HEK293 (cell line): ENCODE results near the gene FAM180A.
"Not testable (repeated sequence)": the region's sequence is repeated elsewhere in the genome, so short reads cannot be mapped to it uniquely, and the experiment has no call there.

ENCODE experiments used
- CTCF ChIA-PET: fragments of 350-600 bp; formaldehyde crosslinking; extraction: SDS; loops from one replicate; lab custom pipeline; 2021; ENCODE audit warnings: antibody characterized with exemption; lab: Yijun Ruan, JAX
- POLR2A ChIA-PET: fragments of 300-600 bp; formaldehyde crosslinking; extraction: SDS; loops from one replicate; lab custom pipeline; 2020; ENCODE audit warnings: antibody characterized with exemption, inconsistent platforms; lab: Yijun Ruan, JAX
- H3K27ac ChIP-seq: fragments of 200-500 bp; sonication (Bioruptor generic); 2 replicates; pipeline ENCODE4 v1.5.1; 2014; ENCODE audit warnings: low read depth, low read length, control low read depth, inconsistent platforms; ENCODE audit errors: extremely low read depth
- H3K36me3 ChIP-seq, 2 experiments: fragments of 200-500 bp in 1 of 2; sonication (Bioruptor generic) in 1 of 2; 1 replicate in 1 of 2; 2 replicates in 1 of 2; pipeline ENCODE4 v1.5.1; 2014 to 2017; ENCODE audit warnings: inconsistent platforms in 2 of 2, low read length in 2 of 2; ENCODE audit not compliant: control insufficient read depth in 2 of 2, insufficient read depth in 1 of 2
- H3K4me1 ChIP-seq: fragments of 200-500 bp; sonication (Bioruptor generic); 2 replicates; pipeline ENCODE4 v1.5.1; 2014; ENCODE audit warnings: mild to moderate bottlenecking, low read length, inconsistent platforms; ENCODE audit not compliant: control insufficient read depth, insufficient read depth
- H3K4me3 ChIP-seq: 2 replicates; pipeline ENCODE4 v1.5.1; 2011; ENCODE audit warnings: low read depth, mild to moderate bottlenecking, control low read depth, low read length, moderate library complexity
- H3K9me3 ChIP-seq: fragments of 200-500 bp; sonication (Bioruptor generic); 2 replicates; pipeline ENCODE4 v1.5.1; 2014; ENCODE audit warnings: low read depth, low read length, inconsistent platforms; ENCODE audit not compliant: control insufficient read depth, insufficient read depth
- HIC1 ChIP-seq: fragments of 450-650 bp; formaldehyde crosslinking; IDR thresholded peaks from 2 replicates; pipeline ENCODE4 v1.5.1; 2016; ENCODE audit warnings: missing biosample characterization, missing genetic modification characterization
- KLF1 ChIP-seq: fragments of 450-650 bp; formaldehyde crosslinking; IDR thresholded peaks from 2 replicates; pipeline ENCODE4 v1.5.1; 2016; ENCODE audit warnings: missing biosample characterization, missing genetic modification characterization
- OVOL3 ChIP-seq: fragments of 450-650 bp; formaldehyde crosslinking; IDR thresholded peaks from 2 replicates; pipeline ENCODE4 v1.5.1; 2016; ENCODE audit warnings: missing biosample characterization, missing genetic modification characterization
- SP7 ChIP-seq: fragments of 450-650 bp; formaldehyde crosslinking; IDR thresholded peaks from 2 replicates; pipeline ENCODE4 v1.5.1; 2016; ENCODE audit warnings: missing biosample characterization, missing genetic modification characterization
- YY1 ChIP-seq: fragments of 450-650 bp; formaldehyde crosslinking; IDR thresholded peaks from 2 replicates; pipeline ENCODE4 v1.5.1; 2018; ENCODE audit warnings: missing biosample characterization, missing genetic modification characterization
- ZBTB48 ChIP-seq: fragments of 450-650 bp; formaldehyde crosslinking; IDR thresholded peaks from 2 replicates; pipeline ENCODE4 v1.5.1; 2016; ENCODE audit warnings: missing biosample characterization, missing genetic modification characterization
- ZBTB49 ChIP-seq: fragments of 450-650 bp; formaldehyde crosslinking; IDR thresholded peaks from 2 replicates; pipeline ENCODE4 v1.5.1; 2016; ENCODE audit warnings: missing biosample characterization, missing genetic modification characterization, low read depth
- ZBTB7A ChIP-seq: fragments of 450-650 bp; formaldehyde crosslinking; IDR thresholded peaks from 2 replicates; pipeline ENCODE4 v1.5.1; 2016; ENCODE audit warnings: low read depth, missing biosample characterization, missing genetic modification characterization
- ZNF112 ChIP-seq: fragments of 450-650 bp; formaldehyde crosslinking; IDR thresholded peaks from 2 replicates; pipeline ENCODE4 v1.5.0; 2017; ENCODE audit warnings: missing biosample characterization, missing genetic modification characterization
- ZNF2 ChIP-seq: fragments of 450-650 bp; formaldehyde crosslinking; IDR thresholded peaks from 2 replicates; pipeline ENCODE4 v1.5.1; 2016; ENCODE audit warnings: missing biosample characterization, missing genetic modification characterization
- ZNF324 ChIP-seq: fragments of 450-650 bp; formaldehyde crosslinking; IDR thresholded peaks from 2 replicates; pipeline ENCODE4 v1.5.1; 2016; ENCODE audit warnings: missing biosample characterization, missing genetic modification characterization
- ZNF404 ChIP-seq: fragments of 450-650 bp; formaldehyde crosslinking; IDR thresholded peaks from 2 replicates; pipeline ENCODE4 v1.5.1; 2017; ENCODE audit warnings: missing biosample characterization, missing genetic modification characterization
- ZNF488 ChIP-seq: fragments of 450-650 bp; formaldehyde crosslinking; IDR thresholded peaks from 2 replicates; pipeline ENCODE4 v1.5.1; 2016; ENCODE audit warnings: missing biosample characterization, missing genetic modification characterization
- ZNF513 ChIP-seq: fragments of 450-650 bp; IDR thresholded peaks from 2 replicates; pipeline ENCODE4 v1.5.1; 2018; ENCODE audit warnings: missing biosample characterization, missing genetic modification characterization
- ZNF558 ChIP-seq: fragments of 450-650 bp; formaldehyde crosslinking; IDR thresholded peaks from 2 replicates; pipeline ENCODE4 v1.5.1; 2016; ENCODE audit warnings: missing biosample characterization, missing genetic modification characterization
- ZNF600 ChIP-seq: fragments of 450-650 bp; formaldehyde crosslinking; IDR thresholded peaks from 2 replicates; pipeline ENCODE4 v1.5.1; 2016; ENCODE audit warnings: missing biosample characterization, missing genetic modification characterization
- ZNF623 ChIP-seq: fragments of 450-650 bp; formaldehyde crosslinking; IDR thresholded peaks from 2 replicates; pipeline ENCODE4 v1.5.1; 2016; ENCODE audit warnings: missing biosample characterization, missing genetic modification characterization
- ZNF626 ChIP-seq: fragments of 450-650 bp; sonication (Bioruptor Pico); formaldehyde crosslinking; IDR thresholded peaks from 2 replicates; pipeline ENCODE4 v1.5.1; 2018; ENCODE audit warnings: missing biosample characterization, missing genetic modification characterization, inconsistent platforms
- ZNF707 ChIP-seq: fragments of 450-650 bp; formaldehyde crosslinking; IDR thresholded peaks from 2 replicates; pipeline ENCODE4 v1.5.1; 2016; ENCODE audit warnings: missing biosample characterization, missing genetic modification characterization
- ZNF830 ChIP-seq: fragments of 450-650 bp; IDR thresholded peaks from 2 replicates; pipeline ENCODE4 v1.5.0; 2018; ENCODE audit warnings: missing biosample characterization, missing genetic modification characterization, low read depth, mild to moderate bottlenecking, moderate library complexity
- ZNF843 ChIP-seq: fragments of 450-650 bp; formaldehyde crosslinking; IDR thresholded peaks from 2 replicates; pipeline ENCODE4 v1.5.1; 2016; ENCODE audit warnings: missing biosample characterization, missing genetic modification characterization
- ZSCAN30 ChIP-seq: fragments of 450-650 bp; IDR thresholded peaks from 2 replicates; pipeline ENCODE4 v1.5.1; 2018; ENCODE audit warnings: missing biosample characterization, mild to moderate bottlenecking, missing genetic modification characterization, moderate library complexity
- TF ChIP-seq, protein P1 (sequence below): fragments of 450-650 bp; formaldehyde crosslinking; conservative IDR thresholded peaks from 2 replicates; pipeline ENCODE4 v1.5.1; 2016; ENCODE audit warnings: low read depth, missing biosample characterization, missing genetic modification characterization

FAM180A gene

DNA sequence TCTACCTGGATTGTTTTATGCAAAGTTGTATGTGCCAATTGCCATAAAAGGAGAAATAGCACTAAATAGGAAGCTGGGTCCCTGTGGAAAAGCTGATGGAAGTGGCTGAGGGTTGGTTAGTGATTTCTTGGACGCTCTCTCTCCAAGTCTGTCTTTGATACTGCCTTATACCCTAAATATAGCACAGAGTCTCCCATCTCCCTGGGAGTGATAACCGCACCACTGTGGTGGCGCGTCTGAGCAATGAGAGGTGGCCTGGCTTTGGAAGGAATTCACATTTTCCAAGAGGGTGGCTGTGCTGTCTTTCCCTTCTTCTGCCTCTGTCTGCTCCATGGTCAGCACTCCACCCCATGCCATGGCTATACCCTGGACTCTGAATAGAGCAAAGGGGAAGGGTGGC, 55.1 kb downstream of the FAM180A start (continued):
- TF ChIP-seq ZNF830 (tag by site-specific recombination) (no peak), ZNF2 (tag by site-specific recombination) (no peak), ZNF623 (tag by site-specific recombination) (no peak), ZNF558 (tag by site-specific recombination) (no peak), ZNF600 (tag by site-specific recombination) (no peak)
- TF ChIP-seq, protein P1, sequence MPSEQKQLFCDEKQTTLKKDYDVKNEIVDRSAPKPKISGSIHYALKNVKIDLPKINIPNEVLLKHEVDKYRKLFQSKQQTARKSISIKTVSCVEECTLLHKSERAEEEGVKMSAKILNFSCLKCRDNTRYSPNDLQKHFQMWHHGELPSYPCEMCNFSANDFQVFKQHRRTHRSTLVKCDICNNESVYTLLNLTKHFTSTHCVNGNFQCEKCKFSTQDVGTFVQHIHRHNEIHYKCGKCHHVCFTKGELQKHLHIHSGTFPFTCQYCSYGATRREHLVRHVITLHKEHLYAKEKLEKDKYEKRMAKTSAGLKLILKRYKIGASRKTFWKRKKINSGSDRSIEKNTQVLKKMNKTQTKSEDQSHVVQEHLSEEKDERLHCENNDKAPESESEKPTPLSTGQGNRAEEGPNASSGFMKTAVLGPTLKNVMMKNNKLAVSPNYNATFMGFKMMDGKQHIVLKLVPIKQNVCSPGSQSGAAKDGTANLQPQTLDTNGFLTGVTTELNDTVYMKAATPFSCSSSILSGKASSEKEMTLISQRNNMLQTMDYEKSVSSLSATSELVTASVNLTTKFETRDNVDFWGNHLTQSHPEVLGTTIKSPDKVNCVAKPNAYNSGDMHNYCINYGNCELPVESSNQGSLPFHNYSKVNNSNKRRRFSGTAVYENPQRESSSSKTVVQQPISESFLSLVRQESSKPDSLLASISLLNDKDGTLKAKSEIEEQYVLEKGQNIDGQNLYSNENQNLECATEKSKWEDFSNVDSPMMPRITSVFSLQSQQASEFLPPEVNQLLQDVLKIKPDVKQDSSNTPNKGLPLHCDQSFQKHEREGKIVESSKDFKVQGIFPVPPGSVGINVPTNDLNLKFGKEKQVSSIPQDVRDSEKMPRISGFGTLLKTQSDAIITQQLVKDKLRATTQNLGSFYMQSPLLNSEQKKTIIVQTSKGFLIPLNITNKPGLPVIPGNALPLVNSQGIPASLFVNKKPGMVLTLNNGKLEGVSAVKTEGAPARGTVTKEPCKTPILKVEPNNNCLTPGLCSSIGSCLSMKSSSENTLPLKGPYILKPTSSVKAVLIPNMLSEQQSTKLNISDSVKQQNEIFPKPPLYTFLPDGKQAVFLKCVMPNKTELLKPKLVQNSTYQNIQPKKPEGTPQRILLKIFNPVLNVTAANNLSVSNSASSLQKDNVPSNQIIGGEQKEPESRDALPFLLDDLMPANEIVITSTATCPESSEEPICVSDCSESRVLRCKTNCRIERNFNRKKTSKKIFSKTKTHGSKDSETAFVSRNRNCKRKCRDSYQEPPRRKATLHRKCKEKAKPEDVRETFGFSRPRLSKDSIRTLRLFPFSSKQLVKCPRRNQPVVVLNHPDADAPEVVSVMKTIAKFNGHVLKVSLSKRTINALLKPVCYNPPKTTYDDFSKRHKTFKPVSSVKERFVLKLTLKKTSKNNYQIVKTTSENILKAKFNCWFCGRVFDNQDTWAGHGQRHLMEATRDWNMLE: no peak

- H3K9me3 ChIP-seq, POLR2A ChIA-PET, H3K4me3 ChIP-seq, H3K27ac ChIP-seq, H3K4me1 ChIP-seq: not testable (repeated sequence)
- TF ChIP-seq KLF1 (tag by site-specific recombination): peak; percentile 84
- H3K36me3 ChIP-seq: peaks cover 0 to 75% of the 10 kb centered on the region in 2 experiments; a peak in 1 of 3 replicates
- CTCF ChIA-PET: interaction anchor here (0.6 to 1.1 kb wide), 2 partner anchors 10 to 19 kb away, joined by 3 to 4 read pairs; no protein-coding TSS in a partner anchor
Measured at GRCh38 chr7:135692606-135693005, 56.0 kb downstream of the FAM180A start.

DNA sequence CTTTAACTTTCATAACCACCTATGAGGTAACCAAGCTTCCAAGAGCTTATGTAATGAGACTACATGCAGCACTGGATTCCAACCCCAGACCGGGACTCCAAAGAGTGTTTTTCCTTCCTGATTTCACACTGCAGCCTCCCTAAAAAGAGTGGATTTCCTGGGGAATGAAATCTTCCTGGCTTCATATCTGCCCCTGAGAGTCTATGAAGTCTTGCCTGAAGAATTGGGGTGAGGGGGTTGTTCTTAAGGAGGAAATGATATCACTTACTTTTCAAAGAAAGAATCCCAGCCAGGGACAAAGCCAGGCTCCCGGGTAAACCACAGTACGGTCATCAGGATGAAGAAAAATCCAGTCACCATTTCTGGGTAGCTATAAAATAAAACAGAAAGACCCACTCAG, 56.6 kb downstream of the FAM180A start:
- ChIA-PET POLR2A (no interaction called here), CTCF (interaction anchor here (1.1 to 1.4 kb wide), 4 partner anchors 12 to 46 kb away, joined by 3 to 5 read pairs (median 3); no protein-coding TSS in a partner anchor)
- no peak overlapping the region for H3K4me3 ChIP-seq
- H3K27ac ChIP-seq: no peak overlapping the region
- H3K9me3 ChIP-seq: no peaks in the 10 kb centered on the region
- no peaks in the 10 kb centered on the region for H3K4me1 ChIP-seq
- H3K36me3 ChIP-seq: peaks cover 0 to 79% of the 10 kb centered on the region in 2 experiments; a peak in 1 of 3 replicates
- no peak for TF ChIP-seq ZNF112 (tag by site-specific recombination)
- TF ChIP-seq ZNF404: no peak
- TF ChIP-seq ZNF626 (tag by site-specific recombination): no peak
- no peak for TF ChIP-seq ZBTB7A
- TF ChIP-seq ZNF843 (tag by site-specific recombination): no peak
- no peak for TF ChIP-seq ZNF707
- no peak for TF ChIP-seq ZBTB49 (tag by site-specific recombination)
- no peak for TF ChIP-seq YY1 (tag by site-specific recombination)
- no peak for TF ChIP-seq SP7
- TF ChIP-seq ZNF488: no peak
- no peak for TF ChIP-seq HIC1 (tag by site-specific recombination)
- no peak for TF ChIP-seq ZSCAN30
- TF ChIP-seq ZNF513 (tag by site-specific recombination): no peak
- TF ChIP-seq ZNF324: no peak
- no peak for TF ChIP-seq ZBTB48
- no peak for TF ChIP-seq OVOL3 (tag by site-specific recombination)
